Jurkat, Clone E6-1 (cell line): ENCODE data around the gene ADGRF1. TPM values are rescaled to one million over a fixed set of nuclear protein-coding genes. Genes with fewer than 3 reads are reported as not detected.
"Not testable (repeated sequence)": the region's sequence is repeated elsewhere in the genome, so short reads cannot be mapped to it uniquely, and the experiment has no call there.

Experiments used
- DNase-seq: peaks from one replicate; pipeline ENCODE4 v3.0.0-alpha.2; 2011; ENCODE audit warnings: low read depth, low spot score
- H3K4me3 ChIP-seq: 2 replicates; pipeline ENCODE4 v1.5.1; 2011; ENCODE audit warnings: mild to moderate bottlenecking, low read length, control low read depth, moderate library complexity
- polyA plus RNA-seq: library from polyadenylated mRNA; unstranded; fragments of >200 nt; gene quantifications from one replicate; pipeline ENCODE4 v1.2.1, GENCODE V29; 2012; ENCODE audit warnings: missing spikeins; ENCODE audit not compliant: insufficient read length, insufficient read depth

The ADGRF1 gene
- not detected for polyA plus RNA-seq

DNA sequence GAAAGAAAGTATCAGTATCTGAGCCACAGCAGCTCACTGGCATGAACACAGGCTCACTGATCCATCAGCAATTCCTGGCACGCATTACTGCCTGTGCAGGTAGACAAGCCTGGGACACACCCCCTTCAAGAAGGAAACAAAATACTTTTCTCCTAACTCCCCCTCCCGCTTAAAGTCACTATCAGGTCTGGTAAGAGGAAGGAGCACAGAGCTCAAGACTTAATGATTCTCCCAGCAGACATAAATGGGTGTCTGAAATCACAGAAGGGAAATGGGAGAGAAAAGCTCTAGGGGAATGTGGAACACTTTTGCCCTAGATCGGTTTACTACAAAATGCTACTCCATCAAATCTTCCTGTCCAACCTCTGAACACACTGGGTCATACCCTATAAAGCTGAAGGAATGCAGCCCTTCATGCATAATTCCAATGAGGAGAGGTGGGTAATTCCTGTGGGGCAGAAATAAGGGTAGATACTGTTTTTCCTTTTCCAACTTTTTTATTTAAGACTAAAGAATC is at the start of gene ADGRF1:
Gene ADGRF1 (minus strand): TSS at position 58 of the 517 bp plus-strand sequence. CDS start 13,271 bp downstream, outside the sequence.
- H3K4me3 ChIP-seq, result no peak within 1 kb of the TSS
- no peak for DNase-seq

DNA sequence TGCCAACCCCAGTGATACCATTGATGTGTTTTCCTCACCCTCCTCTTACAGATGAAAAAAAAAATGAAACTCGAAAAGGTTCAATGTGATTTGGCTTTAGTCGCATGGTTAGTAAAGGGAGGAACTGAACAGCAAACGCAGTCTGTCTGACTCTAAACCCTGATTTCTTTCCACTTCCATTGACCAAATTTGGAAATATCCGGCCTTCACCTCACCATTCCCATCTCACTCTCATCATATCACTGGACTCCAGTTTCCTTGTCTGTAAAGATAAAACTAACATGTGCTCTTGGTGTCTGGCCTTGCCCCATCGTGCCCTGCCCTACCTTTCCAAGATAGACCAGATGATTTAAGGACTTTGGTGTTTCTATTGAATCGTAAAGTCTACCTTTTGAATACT is 48.7 kb upstream of the ADGRF1 start:
- DNase-seq, result no peak
- H3K4me3 ChIP-seq, result no peak overlapping the region

DNA sequence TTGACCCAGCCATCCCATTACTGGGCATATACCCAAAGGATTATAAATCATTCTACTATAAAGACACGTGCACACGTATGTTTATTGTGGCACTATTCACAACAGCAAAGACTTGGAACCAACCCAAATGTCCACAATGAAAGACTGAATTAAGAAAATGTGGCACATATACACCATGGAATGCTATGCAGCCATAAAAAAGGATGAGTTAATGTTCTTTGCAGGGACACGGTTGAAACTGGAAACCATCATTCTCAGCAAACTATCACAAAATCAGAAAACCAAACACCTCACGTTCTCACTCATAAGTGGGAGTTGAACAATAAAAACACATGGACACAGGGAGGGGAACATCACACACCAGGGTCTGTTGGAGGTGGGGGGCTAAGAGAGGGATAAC is 47.3 kb upstream of the ADGRF1 start:
- not testable (repeated sequence) for DNase-seq, H3K4me3 ChIP-seq

DNA sequence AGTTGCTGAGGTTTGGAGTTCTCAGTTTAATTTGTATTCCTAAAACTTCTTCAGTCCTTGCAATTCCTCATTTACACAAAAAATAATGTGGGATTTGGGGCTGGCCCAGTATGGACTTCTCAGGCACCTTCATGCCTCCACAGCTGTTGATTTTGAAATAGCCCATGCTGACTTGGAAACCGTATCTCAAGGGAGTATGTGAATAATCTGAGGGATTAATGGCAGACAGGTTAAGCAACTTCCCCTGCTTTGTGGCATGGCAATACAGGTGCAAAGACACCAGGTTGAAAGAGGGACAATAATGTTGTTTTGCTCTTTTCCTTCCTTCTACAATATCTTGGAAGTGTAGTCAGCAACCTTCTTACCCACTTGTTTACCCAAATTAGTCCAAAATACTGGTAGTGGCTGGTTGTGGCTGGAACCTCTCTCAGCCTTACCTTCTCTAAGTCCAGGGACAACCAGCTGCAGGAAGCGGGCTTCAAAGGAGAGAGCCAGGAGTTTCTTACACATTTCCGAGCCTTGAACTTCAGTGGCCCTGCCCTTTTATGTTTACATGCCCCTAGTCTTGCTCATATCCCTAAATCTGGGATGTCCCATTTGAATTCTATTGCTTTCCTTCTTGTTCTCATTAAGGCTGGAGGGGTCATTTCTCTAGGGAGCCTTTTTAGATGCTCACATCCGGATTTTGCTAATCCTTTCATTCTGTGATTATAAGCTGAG is 44.1 kb upstream of the ADGRF1 start:
- H3K4me3 ChIP-seq, result no peak overlapping the region
- DNase-seq, result no peak

DNA sequence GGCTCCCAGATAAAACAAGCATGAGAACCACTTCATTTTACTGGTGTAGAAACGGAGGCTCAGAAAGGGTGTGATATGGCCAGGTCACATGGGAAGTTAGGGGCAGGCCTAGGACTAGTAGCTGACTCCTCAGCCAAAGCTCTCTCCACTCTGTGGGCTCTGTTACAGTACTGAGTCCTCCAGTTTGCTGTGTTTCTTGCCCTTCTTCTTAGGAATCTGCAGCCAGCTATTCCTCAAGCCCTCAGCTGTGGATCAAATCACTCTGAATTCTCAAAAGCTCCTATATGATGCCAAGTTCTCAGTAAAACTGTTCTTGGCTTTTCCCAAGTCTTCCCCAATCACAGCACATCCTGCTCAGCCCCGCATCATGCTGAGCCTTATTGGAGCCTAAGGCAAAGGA is 42.5 kb upstream of the ADGRF1 start:
- no peak for DNase-seq
- no peak overlapping the region for H3K4me3 ChIP-seq

DNA sequence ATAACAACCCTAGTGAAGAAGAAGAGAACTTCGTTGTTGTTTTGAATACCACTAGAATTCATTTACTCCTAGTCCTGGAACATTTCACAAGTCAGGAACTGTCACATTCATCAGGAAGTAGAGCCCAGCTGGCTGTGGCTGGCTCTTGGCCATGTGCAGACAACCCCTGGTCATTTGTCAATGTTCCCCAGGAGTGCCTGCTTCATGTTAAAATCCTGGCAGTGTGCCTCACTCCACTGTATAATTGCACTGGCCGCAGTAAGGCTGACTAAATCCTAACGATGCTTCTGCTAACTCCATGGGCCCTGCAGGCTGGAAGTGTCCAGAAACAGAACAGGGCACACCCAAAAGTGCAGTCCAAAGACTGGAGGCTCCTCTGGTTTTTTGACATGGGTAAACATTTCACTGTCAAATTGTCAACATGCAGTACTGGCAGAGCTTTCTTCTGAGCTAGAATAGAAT is 41.5 kb upstream of the ADGRF1 start:
- no peak overlapping the region for H3K4me3 ChIP-seq
- DNase-seq, result no peak

DNA sequence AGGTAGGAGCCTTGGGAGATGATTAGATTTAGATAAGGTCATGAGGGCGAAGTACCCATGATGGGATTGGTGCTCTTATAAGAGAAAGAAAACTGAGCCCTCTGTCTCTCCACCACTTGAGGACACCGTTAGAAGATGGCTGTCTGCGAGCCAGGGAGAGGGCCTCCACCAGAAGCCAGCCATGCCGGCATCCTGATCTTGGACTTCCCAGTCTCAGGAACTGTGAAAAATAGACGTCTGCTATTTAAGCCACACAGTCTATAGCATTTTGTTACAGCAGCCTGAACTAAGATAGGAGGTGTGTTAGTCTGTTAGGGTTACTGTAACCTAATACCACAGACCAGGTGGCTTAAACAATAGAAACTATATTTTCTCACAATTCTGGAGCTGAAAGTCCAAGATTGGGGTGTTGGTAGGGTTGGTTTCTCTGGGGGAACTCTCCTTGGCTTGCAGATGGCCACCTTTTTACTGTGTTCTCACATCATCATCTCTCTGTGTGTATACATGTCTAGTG is 38.0 kb upstream of the ADGRF1 start:
- no peak for DNase-seq
- H3K4me3 ChIP-seq, result no peak overlapping the region

DNA sequence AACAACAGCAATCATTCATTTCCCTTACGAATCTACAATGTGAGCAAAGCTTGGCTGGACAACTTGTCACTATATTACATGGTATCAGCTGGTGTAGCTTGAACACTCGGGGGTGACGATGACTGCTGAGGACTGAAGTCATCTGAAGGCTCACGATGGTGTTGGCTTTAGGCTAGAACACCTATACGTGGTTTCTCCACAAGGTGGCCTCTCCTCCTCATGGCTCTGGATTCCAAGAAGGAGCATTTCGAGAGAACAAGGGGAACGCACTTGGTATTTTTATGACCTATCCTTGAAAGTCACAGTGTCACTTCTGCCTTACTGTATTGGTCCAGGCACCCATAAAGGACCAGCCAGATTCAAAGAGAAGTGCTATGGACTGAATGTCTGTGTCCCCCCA is 37.5 kb upstream of the ADGRF1 start:
- peak; percentile 31 for DNase-seq
- no peak overlapping the region for H3K4me3 ChIP-seq

DNA sequence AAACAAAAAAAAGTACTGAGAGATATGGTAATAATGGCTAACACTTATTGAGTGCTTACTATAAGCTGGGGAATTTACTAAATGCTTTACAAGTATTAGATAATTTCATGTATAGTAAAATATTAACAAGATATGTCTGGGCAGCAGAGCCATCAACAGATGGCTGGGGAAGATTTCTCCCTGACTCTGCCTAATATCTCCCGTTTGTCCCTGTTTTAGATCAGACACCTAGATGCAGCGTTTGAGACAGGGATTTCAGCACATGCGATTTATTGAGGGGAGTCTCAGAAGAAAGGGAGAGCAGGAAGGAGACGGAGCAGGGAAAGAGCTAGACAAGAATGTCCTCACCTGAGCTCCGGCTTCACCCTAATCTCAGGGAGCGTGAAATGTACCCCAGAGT is 36.9 kb upstream of the ADGRF1 start:
- DNase-seq, result no peak
- no peak overlapping the region for H3K4me3 ChIP-seq

DNA sequence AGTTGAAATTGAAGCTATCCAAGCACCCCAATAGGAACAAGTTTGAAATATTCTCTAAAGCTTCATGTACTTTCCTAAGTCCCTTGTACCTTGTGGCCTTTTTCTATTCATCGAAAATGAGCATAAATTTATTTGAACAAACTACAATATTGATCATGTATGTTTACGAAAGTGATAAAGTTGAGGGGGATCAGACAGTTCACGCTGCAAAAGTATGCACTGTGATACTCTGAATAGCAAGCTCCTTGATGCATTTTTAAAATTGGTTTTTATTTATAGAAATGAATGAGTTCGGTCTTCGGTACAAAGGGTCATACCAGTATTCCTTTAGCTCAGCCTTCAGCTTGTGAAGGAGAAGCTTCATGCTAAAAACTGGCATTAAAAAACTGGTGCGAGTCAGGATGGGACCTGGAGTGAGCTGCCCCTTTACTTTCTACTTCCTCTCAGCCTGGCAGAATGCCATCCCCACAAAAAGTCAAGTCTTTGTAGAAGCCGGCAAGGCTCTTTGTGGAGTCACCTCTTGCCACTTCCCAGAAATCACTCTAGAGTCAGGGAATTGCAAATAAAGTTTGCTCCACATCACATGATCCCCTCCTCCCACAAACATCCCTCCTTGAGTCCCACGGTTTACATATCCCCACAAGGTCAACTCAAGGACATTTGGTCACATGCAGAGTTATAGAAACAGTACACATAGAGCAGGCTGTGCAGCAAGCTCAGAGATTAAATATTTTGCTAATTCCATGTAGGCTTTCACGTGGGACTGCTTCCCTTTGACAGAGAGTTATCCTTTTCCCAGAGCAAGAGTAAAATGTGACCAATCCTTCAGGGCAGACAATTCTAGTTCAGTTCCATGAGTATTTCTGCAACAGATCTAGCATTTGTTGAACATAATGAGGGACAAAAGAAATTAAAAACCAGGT is 34.6 kb upstream of the ADGRF1 start:
- no peak overlapping the region for H3K4me3 ChIP-seq
- DNase-seq, result no peak

DNA sequence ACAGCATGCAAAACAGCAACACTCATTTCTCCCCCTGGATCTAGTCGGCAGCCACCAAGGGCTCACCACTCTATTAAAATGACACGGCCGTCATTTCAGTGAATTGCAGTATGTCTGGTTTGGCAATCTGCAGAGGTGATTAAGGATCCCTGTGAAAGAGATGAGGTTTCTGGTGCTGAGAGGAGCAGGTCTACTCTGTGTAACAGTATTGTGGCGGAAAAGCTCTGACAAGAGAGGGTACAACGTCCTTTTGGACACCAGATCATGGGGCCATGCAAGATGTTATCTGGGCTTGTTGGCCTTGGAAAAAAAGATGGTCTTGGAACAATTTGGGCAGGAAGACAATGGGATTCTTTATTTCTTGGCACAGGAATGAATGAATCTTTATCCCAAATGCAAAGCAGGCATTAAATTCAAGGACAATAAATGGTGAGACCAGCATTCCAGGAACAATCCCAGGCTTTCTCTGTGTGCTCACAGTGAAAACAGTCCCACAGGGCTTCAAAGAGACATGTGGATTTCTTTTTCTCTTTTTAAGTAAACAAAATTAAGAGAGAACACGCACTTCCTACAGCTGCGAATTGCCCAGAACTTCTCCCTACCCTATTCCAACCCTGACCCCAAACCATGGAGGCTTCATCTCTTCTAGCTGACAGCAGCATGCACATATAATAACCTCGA is 33.7 kb upstream of the ADGRF1 start:
- DNase-seq, result no peak
- H3K4me3 ChIP-seq, result no peak overlapping the region

DNA sequence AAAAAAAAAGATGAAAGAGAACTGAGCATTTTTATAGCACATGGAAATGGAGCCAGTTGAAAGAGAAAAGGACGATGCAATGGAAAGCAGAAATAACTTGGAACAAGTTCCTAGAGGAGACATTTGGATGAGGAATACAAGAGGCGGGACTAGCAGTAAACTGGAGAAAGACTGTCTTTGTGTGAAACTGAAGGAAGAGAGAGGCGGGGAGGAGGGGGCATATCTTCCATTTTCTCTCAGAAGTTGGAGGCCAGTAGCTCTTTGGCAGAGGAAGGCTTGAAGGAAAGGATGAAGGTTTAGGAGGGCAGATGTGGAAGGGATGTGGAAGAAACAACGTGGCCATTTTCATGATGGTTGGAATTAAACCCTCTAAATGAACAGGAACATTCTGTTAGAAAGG is 33.0 kb upstream of the ADGRF1 start:
- no peak overlapping the region for H3K4me3 ChIP-seq
- DNase-seq, result no peak

DNA sequence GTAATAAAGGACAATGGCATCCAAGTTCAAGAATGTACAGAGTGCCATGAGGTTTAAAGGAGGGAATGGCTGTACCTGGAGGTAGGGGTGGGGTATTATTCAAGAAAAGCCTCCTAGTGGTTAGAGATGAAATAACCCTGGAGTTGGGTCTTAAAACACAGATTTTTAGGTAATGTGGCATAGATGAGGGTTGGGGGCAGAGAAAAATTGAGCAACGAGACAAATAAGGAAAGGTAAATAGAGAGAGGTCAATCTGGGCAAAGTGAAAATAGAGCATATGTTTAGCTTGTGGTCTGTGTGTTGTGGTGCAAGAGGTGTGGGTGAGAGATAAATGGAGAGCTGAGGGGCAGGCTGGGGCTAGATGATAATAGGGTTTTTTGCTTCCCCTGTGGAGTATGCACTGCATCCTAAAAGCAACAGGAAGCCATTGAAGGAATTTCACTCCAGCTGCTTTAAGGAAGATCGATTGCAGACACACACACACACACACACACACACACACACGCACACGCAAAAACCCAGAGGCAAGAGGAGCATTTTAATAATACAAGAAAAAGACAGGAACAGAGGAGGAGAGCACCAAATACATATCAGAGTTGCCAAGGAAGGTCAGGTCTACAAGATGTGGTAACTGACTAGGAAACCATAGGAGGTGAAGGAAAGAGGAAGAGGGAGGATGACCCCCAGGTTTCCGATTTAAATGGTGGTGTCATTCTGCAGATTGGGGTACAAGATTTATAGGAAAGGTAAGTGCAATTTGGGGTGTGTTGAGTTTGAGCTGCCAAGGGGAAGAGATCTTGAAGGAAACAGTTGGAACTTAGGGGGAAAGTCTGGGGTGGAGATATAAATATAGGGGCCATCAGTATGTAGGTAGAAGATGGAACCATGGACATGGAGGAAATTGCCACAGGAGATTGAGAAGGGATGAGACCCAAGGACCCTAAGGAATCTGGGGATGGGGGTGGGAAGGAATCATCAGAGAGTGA is 31.3 kb upstream of the ADGRF1 start:
- no peak overlapping the region for H3K4me3 ChIP-seq
- DNase-seq, result peak; percentile 17

DNA sequence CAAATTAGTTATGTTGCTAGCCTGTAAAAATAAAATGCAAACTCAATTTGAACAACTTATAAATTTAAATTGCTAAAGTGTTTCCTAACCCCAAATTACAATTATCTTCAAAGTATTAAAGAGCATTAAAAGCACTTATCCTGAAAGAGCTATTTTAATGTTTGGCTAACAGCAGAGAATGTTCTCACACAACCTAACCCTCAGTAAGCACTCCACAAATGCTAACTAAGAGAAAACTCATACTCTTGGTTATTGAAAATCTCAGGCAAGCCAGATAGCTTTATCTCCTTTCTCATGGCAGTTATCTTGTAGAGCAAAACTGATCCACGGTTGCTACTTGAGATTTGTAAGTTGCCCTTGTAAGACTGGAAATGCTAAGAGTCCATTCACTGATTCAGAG is 30.5 kb upstream of the ADGRF1 start:
- no peak overlapping the region for H3K4me3 ChIP-seq
- DNase-seq, result no peak

DNA sequence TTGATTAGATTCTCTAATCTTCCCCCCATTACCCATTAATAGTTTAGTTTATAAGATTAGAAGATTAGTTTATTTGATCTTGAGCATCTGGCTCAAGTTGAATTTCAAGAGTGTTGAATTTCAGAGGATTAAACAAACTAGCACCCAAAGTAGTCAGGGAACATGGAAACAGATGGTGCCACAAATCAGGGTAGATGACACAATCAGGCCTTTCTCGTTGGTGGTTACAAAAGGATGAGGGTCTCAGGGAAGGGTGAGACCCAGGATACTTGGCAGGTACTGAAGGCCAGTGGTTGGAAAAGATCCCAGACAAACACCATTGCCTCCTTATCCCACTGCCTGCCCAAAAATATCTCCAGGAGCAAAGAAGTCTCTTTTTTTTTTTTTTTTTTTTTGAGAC is 29.5 kb upstream of the ADGRF1 start:
- DNase-seq, result no peak
- no peak overlapping the region for H3K4me3 ChIP-seq

DNA sequence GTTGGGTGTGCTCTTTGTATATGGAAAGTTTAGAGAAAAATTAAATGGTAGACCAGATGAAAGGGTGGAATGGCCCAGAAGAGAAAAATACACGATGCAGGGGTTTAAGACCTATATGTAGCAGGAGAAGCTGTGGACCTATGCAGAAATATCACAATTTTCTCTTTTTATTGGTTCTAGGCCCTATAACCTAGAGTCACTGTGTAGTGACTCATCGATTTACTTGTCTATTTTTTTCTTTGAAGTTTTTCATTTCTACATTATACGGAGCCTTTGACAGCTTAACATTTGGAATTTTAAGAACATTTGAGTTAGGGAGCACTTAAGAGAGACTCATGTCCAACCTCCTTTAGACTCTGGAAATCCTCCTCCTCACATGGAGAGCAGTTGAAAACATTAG is 28.3 kb upstream of the ADGRF1 start:
- no peak for DNase-seq
- no peak overlapping the region for H3K4me3 ChIP-seq

DNA sequence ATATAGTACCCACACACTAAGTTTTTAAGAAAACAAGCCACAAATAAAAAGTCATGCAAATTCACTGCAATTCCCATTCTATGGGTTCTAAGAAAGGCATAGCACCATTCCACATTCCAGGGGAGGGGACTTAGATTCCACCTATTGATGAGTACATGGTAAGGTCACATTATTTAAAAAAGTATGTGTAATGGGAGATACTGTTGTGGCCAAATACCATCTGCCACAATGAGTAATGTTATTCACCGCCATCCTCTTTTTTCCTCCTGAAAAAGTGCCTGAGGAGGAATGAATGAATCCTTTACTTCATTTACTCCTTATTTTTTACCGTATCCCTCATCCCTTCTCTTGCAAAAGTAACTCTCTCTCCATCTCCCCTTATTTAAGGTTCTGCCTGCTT is 27.0 kb upstream of the ADGRF1 start:
- DNase-seq, result no peak

DNA sequence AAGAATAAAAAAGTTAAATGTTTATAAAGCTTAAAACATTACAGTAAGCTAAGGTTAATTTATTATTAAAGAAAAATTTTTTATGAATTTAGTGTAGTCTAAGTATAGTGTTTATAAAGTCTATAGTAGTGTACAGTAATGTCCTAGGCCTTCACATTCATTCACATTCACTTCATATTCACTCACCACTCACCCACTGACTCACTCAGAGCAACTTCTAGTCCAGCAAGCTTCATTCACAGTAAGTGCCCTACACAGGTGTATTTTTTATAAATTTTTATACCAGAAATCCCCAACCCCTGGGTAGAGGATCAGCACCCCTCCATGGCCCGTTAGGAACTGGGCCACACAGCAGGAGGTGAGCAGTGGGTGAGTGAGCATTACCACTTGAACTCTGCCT is 24.3 kb upstream of the ADGRF1 start:
- no peak overlapping the region for H3K4me3 ChIP-seq
- no peak for DNase-seq

More for the DNA sequence above, 27.0 kb upstream of the ADGRF1 start:
- no peak overlapping the region for H3K4me3 ChIP-seq
